Mammary epithelial cell (primary cell): ENCODE measurements around the gene USP11.

ENCODE experiments used
- CTCF ChIP-seq, 2 donors: IDR thresholded peaks in 1 of 2; conservative IDR thresholded peaks in 1 of 2; 2 replicates each; pipeline ENCODE4 v1.5.1; 2011 to 2012; ENCODE audit warnings: inconsistent platforms in 2 of 2, low read length in 2 of 2, mild to moderate bottlenecking in 2 of 2, control low read depth in 1 of 2, low read depth in 1 of 2; ENCODE audit not compliant: insufficient read depth in 1 of 2; ENCODE audit errors: extremely low read depth in 1 of 2
- EZH2 ChIP-seq: IDR thresholded peaks from 2 replicates; pipeline ENCODE4 v1.6.1; 2012; ENCODE audit warnings: low read length, inconsistent platforms, borderline replicate concordance

GRCh38 chrX:47189906-47190305 lies 42.9 kb upstream of the USP11 start:
- TF ChIP-seq CTCF (conservative IDR thresholded peaks at IDR 0.05 in 1 of 2, IDR thresholded peaks at IDR 0.05 in 1 of 2; ENCODE audit: extremely low read depth in 1 of 2, insufficient read depth in 1 of 2, low read depth in 1 of 2, low read length in 2 of 2) (no peak), EZH2 (no peak)
